ENCODE data around the gene RANBP1.

DNA sequence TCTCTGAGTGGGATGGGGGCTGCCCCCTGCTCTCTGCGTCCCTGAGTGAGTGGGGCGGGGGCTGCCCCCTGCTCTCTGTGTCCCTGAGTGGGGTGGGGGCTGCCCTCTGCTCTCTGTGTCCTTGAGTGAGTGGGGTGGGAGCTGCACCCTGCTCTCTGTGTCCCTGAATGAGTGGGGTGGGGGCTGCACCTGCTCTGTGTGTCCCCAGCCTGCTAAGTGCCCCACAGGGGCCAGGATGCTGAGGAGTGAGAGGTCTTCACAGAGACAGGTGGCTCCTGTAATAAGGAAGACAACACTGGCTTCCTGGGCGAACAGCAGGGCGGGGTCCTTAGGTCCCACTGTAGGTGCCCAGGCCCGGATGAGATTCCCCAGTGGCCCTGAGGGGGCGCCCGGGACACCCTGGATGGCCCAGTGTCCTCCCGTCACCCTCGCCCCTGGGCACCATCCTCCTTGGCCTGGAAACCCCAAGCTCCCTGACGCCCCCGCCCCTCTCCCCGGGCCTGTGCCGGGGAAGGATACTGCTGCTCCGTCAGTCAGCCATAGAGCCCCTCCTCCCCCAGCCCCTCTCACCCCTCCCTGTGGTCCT, 38.8 kb downstream of the RANBP1 start:
- TF ChIP-seq, protein P1, sequence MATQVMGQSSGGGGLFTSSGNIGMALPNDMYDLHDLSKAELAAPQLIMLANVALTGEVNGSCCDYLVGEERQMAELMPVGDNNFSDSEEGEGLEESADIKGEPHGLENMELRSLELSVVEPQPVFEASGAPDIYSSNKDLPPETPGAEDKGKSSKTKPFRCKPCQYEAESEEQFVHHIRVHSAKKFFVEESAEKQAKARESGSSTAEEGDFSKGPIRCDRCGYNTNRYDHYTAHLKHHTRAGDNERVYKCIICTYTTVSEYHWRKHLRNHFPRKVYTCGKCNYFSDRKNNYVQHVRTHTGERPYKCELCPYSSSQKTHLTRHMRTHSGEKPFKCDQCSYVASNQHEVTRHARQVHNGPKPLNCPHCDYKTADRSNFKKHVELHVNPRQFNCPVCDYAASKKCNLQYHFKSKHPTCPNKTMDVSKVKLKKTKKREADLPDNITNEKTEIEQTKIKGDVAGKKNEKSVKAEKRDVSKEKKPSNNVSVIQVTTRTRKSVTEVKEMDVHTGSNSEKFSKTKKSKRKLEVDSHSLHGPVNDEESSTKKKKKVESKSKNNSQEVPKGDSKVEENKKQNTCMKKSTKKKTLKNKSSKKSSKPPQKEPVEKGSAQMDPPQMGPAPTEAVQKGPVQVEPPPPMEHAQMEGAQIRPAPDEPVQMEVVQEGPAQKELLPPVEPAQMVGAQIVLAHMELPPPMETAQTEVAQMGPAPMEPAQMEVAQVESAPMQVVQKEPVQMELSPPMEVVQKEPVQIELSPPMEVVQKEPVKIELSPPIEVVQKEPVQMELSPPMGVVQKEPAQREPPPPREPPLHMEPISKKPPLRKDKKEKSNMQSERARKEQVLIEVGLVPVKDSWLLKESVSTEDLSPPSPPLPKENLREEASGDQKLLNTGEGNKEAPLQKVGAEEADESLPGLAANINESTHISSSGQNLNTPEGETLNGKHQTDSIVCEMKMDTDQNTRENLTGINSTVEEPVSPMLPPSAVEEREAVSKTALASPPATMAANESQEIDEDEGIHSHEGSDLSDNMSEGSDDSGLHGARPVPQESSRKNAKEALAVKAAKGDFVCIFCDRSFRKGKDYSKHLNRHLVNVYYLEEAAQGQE (IDR thresholded peaks at IDR 0.05; ENCODE audit: low read depth) = no peak
- TF ChIP-seq FOXM1 (IDR thresholded peaks at IDR 0.05; ENCODE audit: borderline replicate concordance, low read depth) = no peak
- TF ChIP-seq, protein P2, sequence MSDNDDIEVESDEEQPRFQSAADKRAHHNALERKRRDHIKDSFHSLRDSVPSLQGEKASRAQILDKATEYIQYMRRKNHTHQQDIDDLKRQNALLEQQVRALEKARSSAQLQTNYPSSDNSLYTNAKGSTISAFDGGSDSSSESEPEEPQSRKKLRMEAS (IDR thresholded peaks at IDR 0.05) = no peak
